Naive B cell (primary cell): ENCODE results near the gene NCBP2L. TPM values are rescaled to one million over a fixed set of nuclear protein-coding genes. Genes with fewer than 3 reads are reported as not detected.

Experiments used
- ATAC-seq, 2 donors: fragments of 150-1000 bp; cut with Tn5 transposase; 2 replicates each; pipeline ENCODE4 v1.10.0; 2021; ENCODE audit warnings: low read depth in 2 of 2, mild to moderate bottlenecking in 2 of 2, moderate library complexity in 2 of 2
- DNase-seq: peaks from one replicate; pipeline ENCODE4 v3.0.0; 2022
- H3K27ac Mint-ChIP-seq, 6 donors: one replicate each; pipeline ENCODE4 v1.8.0; 2020 to 2022; ENCODE audit warnings: mild to moderate bottlenecking in 6 of 6, mixed read lengths in 6 of 6, moderate library complexity in 5 of 6, inconsistent platforms in 2 of 6
- H3K27me3 Mint-ChIP-seq, 3 donors: one replicate each; pipeline ENCODE4 v1.8.0; 2021 to 2022; ENCODE audit warnings: mixed read lengths in 3 of 3, mild to moderate bottlenecking in 1 of 3
- H3K36me3 Mint-ChIP-seq, 2 donors: one replicate each; pipeline ENCODE4 v1.8.0; 2020 to 2022; ENCODE audit warnings: mixed read lengths in 2 of 2, inconsistent platforms in 1 of 2, mild to moderate bottlenecking in 1 of 2
- H3K4me1 Mint-ChIP-seq, 3 donors: one replicate each; pipeline ENCODE4 v1.8.0; 2020 to 2022; ENCODE audit warnings: mixed read lengths in 3 of 3, inconsistent platforms in 1 of 3, mild to moderate bottlenecking in 1 of 3, moderate library complexity in 1 of 3
- H3K4me3 Mint-ChIP-seq, 8 donors: one replicate each; pipeline ENCODE4 v1.8.0; 2020 to 2022; ENCODE audit warnings: mild to moderate bottlenecking in 8 of 8, mixed read lengths in 8 of 8, moderate library complexity in 8 of 8, inconsistent platforms in 2 of 8
- H3K9me3 Mint-ChIP-seq, 7 donors: one replicate each; pipeline ENCODE4 v1.8.0; 2020 to 2022; ENCODE audit warnings: mixed read lengths in 7 of 7, mild to moderate bottlenecking in 5 of 7, inconsistent platforms in 2 of 7, moderate library complexity in 1 of 7
- polyA plus RNA-seq, 6 donors: library from polyadenylated mRNA; unstranded; fragments of 300-500 nt; fragmentation: Illumina TruSeq; gene quantifications; one replicate each; pipeline ENCODE4 v1.2.3, GENCODE V29; 2021; ENCODE audit warnings: low read depth in 6 of 6

Gene NCBP2L
- polyA plus RNA-seq, 6 donors from 2014 or later = 0.15 TPM; not detected in 5

DNA sequence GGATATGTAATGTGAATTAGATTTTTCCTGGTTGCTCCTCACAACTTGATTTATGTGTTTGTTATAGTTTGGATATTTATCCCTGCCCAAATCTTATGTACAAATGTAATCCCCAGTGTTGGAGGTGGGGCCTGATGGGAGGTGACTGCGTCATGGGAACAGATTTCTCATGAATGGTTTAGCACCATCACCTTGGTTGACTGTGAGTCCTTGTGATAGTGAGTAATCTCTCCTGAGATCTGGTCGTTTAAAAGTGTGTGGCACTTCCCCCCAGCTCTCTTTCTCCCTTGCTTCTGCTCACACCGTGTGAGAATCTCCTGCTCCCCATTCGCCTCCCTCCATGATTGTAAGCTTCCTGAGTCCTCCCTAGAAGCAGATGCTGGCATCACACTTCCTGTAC, 50.3 kb downstream of the NCBP2L start:
- peaks cover 27 to 48% (median 47%) of the 10 kb centered on the region in 3 donors for H3K27me3 Mint-ChIP-seq
- peak overlapping the region in 2 of 8 donors; percentile 29 to 73 for H3K4me3 Mint-ChIP-seq
- H3K27ac Mint-ChIP-seq = no peak overlapping the region
- ATAC-seq = no peak
- no peaks in the 10 kb centered on the region for H3K36me3 Mint-ChIP-seq
- H3K9me3 Mint-ChIP-seq = peaks cover 0 to 6% (median 0%) of the 10 kb centered on the region in 7 donors
- peaks cover 9 to 10% (median 10%) of the 10 kb centered on the region in 3 donors for H3K4me1 Mint-ChIP-seq
- DNase-seq = no peak

- no peak overlapping the region for H3K27ac Mint-ChIP-seq
- H3K9me3 Mint-ChIP-seq = peaks cover 0 to 6% (median 0%) of the 10 kb centered on the region in 7 donors
- H3K4me1 Mint-ChIP-seq = peaks cover 9 to 10% (median 10%) of the 10 kb centered on the region in 3 donors
- DNase-seq (no peak), ATAC-seq (no peak)
- H3K4me3 Mint-ChIP-seq = no peak overlapping the region
- peaks cover 26 to 34% (median 31%) of the 10 kb centered on the region in 3 donors for H3K27me3 Mint-ChIP-seq
- H3K36me3 Mint-ChIP-seq = no peaks in the 10 kb centered on the region
These were observed 52.3 kb downstream of the NCBP2L start for GRCh38 chrX:107829878-107830277.

GRCh38 chrX:107831071-107831730, 53.7 kb downstream of the NCBP2L start:
- no peak for DNase-seq
- H3K4me3 Mint-ChIP-seq = no peak overlapping the region
- H3K27ac Mint-ChIP-seq = no peak overlapping the region
- no peaks in the 10 kb centered on the region for H3K36me3 Mint-ChIP-seq
- H3K4me1 Mint-ChIP-seq = peaks cover 4 to 7% (median 5%) of the 10 kb centered on the region in 3 donors
- peaks cover 25 to 31% (median 26%) of the 10 kb centered on the region in 3 donors for H3K27me3 Mint-ChIP-seq
- ATAC-seq = no peak
- H3K9me3 Mint-ChIP-seq = peaks cover 0 to 6% (median 0%) of the 10 kb centered on the region in 7 donors

- H3K4me3 Mint-ChIP-seq = no peak overlapping the region
- no peak overlapping the region for H3K27ac Mint-ChIP-seq
- ATAC-seq (no peak), DNase-seq (no peak)
- peaks cover 17 to 26% (median 19%) of the 10 kb centered on the region in 3 donors for H3K27me3 Mint-ChIP-seq
- H3K4me1 Mint-ChIP-seq = no peaks in the 10 kb centered on the region
- H3K36me3 Mint-ChIP-seq = no peaks in the 10 kb centered on the region
- no peaks in the 10 kb centered on the region for H3K9me3 Mint-ChIP-seq
These were observed 57.0 kb downstream of the NCBP2L start for GRCh38 chrX:107834275-107835201.

GRCh38 chrX:107836958-107837357, 59.4 kb downstream of the NCBP2L start:
- H3K36me3 Mint-ChIP-seq = no peaks in the 10 kb centered on the region
- no peak overlapping the region for H3K4me3 Mint-ChIP-seq
- DNase-seq = no peak
- peaks cover 17 to 23% (median 18%) of the 10 kb centered on the region in 3 donors for H3K27me3 Mint-ChIP-seq
- no peak for ATAC-seq
- H3K27ac Mint-ChIP-seq = no peak overlapping the region
- H3K4me1 Mint-ChIP-seq = no peaks in the 10 kb centered on the region
- H3K9me3 Mint-ChIP-seq = no peaks in the 10 kb centered on the region

GRCh38 chrX:107840971-107841370, 63.4 kb downstream of the NCBP2L start:
- Mint-ChIP-seq H3K4me1 (no peaks in the 10 kb centered on the region), H3K36me3 (no peaks in the 10 kb centered on the region), H3K27ac (no peak overlapping the region), H3K4me3 (no peak overlapping the region), H3K27me3 (peaks cover 9 to 17% (median 11%) of the 10 kb centered on the region in 3 donors), H3K9me3 (no peaks in the 10 kb centered on the region)
- ATAC-seq = no peak
- DNase-seq = no peak

GRCh38 chrX:107842715-107843400, 65.3 kb downstream of the NCBP2L start:
- no peaks in the 10 kb centered on the region for H3K36me3 Mint-ChIP-seq
- DNase-seq (no peak), ATAC-seq (no peak)
- H3K27ac Mint-ChIP-seq = no peak overlapping the region
- H3K4me1 Mint-ChIP-seq = no peaks in the 10 kb centered on the region
- H3K4me3 Mint-ChIP-seq = no peak overlapping the region
- H3K27me3 Mint-ChIP-seq = peaks cover under 1 to 8% (median 6%) of the 10 kb centered on the region in 3 donors
- H3K9me3 Mint-ChIP-seq = no peaks in the 10 kb centered on the region

Other genes with a start within 250 kb of the NCBP2L start
- 10 to 100 TPM; 49.4 to 74.9 (median 53.8) TPM for gene PRPS1, start 149.2 kb upstream of the NCBP2L start, polyA plus RNA-seq
- 1,000 to 10,000 TPM in 5 of 6 donors, 100 to 1,000 TPM in 1; 962 to 3,491 (median 1,874) TPM for gene TSC22D3, start 1.9 kb upstream of the NCBP2L start, polyA plus RNA-seq
- 1 to 10 TPM in 2 of 6 donors, under 1 TPM in 3, not detected in 1; 0.31 to 1.7 (median 0.70) TPM for gene MID2, start 48.1 kb downstream of the NCBP2L start, polyA plus RNA-seq
- not detected for gene TEX13B, start 204.6 kb downstream of the NCBP2L start, polyA plus RNA-seq